NCI-H82 treated with DMSO at 0.1 percent for 48 hours (cell line): ENCODE measurements around the gene PLXNC1.

Source experiments
- DNase-seq: peaks from one replicate; lab custom pipeline; 2025; ENCODE audit not compliant: unreplicated experiment; lab: John Stamatoyannopoulos, UW

The PLXNC1 gene

DNA sequence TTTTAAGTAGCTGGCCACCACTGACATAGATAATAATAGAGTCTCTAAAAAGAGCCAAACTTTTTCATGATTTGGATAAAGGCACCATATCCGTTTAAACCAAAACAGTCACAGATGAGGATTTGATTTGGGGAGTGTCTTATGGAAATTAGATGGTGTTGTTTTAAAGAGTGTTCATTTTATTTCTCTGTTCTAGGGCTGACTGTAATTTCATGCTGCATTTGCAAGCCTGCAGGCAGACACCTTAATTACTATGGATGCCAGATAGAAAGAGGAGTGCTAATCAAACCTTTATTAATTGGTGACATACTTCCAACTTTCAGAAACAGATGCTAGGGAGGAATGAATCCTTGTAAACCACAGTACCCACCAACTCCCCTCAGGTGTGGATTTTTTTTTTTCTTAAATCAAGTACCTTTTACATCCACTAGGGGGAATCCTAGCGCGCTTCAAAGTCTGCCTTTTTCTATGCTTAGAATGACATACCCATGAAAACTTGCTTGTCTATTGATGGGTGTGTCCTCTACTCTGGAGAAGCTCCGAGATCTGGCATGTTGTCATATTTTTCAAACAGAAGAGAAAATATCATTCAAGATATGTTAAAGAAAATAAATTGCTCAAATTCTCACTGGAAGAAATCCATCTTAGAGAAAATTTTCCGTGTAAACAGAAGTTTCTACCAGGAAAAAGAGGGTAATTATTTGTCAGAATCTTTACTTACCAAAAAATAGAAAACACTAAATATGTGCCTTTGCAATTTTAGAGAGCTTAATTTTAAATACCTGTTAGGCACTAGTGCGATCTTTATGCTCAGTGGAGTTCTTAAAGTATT, 14.2 kb upstream of the PLXNC1 start:
- DNase-seq: peak; percentile 15

DNA sequence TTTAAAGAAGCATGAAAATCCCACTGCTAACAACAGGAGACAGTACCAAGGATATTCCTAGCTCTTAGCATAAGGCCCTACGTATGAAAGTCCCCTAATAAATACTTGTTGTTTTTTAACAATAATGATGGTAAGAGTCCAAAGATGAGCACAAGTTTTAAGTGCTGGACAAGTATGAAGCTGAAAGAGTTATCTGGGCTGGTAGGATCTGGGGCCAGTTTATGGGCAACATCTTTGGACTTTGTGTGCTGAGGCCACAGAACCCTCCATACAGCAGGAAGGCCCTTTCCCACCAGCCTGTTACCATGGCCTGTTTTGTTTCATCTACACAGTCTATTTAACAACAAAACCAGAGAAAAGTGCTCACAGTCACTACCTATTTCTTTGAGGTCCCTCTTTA, 12.5 kb upstream of the PLXNC1 start:
- DNase-seq: no peak

DNA sequence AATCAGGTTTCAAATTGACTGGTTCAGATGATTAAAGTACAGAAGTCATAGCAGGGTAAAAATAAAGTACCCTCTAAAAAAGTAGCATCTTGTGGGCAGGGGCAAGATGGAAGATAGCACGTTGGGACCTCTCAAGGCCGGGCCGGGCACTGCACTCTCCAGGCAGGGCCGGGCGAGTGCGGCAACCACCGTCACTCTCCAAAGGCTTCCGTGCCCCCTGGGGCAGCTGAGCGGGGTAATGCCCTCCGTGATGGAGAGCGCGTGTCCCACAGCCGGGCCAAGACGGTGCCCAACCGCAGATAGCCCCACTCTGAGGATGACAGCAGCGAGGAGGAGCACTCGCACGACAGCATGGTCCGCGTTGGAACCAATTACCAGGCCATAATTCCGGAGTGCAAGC, 8.6 kb upstream of the PLXNC1 start:
- no peak for DNase-seq

DNA sequence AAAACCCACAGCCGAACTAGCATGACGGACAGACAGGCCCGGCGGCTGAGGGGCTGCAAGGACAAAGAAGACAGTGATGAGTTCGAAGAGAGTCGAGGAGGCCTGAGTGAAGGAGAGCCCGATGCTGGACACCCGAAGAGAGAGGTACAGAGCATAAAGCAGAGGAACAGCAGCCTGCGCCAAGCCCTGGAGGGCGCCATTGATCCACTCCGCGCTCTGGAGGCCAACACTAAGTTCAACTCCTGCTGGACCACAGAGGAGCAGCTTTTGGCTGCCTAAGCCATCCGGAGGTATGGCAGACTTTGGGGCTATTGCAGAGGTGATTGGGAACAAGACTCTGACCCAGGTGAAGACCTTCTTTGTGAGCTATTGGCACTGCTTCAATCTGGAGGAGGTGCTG, 7.8 kb upstream of the PLXNC1 start:
- no peak for DNase-seq

DNA sequence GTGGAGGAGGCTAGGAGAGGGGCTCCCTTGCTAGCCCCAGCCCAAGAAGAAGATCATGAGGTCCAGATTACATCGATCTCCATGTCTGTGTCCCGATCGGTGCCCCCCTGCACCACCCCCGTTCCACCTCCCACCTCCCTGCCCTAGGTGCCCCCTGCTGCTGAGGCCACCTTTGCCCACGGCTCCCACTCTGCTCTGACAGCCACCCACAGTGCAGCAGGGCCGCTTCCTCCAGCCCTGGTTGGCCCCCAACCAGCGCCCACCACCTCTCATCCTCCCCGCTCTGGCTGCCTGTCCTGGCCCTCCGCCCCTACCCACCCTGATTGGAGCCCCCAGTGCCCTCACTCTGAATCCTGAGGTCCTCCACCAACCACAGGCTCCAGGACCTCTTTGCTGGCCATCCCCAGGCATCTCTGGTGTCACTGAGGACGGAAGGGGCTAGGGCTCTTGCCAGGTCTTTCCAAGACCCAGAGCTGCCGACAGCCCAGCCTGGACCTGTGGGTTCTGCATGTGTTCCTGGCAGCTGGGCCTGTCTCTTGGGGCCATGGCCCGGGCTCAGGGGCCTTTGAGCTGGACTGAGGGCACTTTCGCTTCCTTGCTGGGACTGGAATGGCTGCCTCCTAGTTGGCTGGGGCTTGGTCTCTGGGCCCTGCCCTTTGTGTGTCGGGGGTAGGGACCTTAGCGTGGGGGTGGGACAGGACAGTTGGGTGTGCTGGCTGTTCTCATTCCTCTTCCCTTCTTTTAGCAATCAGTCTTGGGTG, 7.2 kb upstream of the PLXNC1 start:
- no peak for DNase-seq

DNA sequence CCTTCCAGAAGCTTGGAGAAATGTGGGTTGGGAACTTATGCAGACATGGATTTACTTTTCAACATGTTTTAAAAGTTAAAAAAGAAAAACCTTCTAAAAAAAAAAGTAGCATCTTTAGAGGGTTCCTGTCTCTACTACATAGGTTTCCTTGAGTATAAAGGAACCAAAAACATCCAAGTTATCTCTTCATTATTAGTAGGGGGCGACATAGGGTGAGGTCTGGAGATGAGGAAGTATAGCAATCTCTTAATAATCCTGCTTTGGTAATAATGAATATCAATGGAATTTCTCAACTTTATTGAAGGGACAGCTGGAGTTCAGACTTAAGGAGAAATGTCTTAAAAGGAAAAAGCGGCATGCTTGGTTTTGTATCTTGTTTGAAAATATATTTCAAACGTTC, 6.5 kb upstream of the PLXNC1 start:
- DNase-seq: no peak

DNA sequence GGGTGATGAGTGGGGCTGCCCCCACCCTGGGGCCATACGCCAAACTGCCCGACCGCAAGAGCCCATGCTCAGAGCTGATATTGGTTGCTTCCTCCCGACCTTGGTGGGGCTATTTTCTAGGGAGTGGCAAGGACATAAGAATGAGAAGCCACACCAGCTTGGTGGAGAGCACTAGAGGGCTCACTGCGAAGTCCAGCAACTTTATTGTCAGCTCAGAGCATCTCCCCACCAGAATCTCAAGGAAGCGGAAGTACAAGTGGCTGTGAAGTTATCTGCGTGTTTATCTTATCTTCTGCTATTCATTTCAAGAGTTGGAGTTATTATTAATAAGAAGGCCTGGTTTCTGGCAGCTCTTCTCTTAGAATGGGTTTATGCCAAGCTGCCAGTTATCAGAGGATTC, 4.9 kb upstream of the PLXNC1 start:
- DNase-seq: no peak

DNA sequence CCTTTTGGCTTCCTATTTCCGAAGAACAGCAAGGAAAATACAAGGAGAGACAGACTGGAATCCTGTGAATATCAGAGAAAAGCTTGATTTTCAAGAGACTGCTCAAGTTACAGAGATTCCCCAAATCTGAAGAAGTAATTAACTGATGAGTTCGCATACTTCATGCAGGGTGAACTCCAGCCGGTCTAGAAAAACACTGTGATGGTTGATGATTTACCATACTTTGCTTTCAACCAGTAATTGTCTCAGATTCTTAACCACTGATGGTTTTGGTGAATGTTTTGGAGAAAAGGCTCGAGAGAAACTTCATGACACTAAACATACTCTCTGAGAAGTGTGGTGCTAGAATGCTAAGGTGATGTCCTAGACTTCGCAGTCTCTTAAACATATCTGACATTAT, 4.4 kb upstream of the PLXNC1 start:
- DNase-seq: no peak

DNA sequence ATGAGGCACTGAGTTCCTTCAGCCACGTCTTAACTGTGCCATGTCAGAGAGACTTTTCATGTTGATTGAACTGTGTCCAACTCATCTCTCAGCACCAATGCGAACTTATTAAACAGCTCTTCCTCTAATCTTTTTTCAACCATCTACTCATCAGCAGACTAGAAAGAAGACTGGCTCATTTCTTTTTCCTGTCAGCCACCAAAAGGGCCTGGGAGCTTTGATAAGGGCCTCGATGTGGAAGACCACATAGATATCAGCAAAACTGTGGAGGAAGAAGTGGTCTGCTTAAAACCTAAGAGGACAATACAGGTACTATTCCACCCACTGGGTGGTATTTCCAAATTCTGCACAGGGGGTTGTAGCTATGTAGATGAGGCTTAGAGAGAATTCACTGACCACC, 3.6 kb upstream of the PLXNC1 start:
- no peak for DNase-seq

DNA sequence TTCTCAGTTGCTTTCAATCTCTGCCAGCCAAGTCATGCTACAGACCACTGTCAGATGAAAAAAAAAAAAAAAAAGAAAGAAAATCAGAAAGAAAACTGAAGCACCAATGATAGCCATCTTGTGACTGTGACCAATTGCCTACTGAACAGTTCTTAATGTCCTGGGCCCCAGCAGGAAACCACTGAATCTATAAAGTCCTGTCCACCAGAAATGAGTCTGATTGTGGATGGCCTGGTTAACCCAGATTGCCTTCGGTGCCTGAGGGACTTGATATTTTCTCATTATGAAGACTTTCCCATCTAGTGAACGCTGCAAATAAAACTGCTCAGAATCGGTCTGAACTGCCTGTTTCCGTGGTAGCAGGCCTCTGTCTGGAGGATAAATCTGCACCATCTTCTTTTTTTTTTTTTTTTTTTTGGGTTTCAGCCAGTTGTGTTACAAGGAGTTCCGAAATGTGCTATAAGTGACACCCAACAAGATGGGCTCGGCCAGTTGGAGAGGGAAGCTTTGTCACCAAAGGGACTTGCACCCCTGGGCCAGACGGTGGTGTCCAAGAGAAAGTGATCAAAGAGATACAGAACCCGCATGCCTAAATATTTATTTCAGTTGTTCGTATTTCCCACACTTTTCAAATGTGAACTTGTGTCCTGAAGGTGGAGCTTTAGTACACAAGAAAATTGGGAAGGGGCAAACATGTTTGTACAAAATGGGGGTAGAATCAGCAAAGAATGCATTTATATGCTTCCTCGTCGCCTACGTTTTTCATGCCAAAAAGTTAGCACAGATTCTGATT, 3.0 kb upstream of the PLXNC1 start:
- DNase-seq: no peak

DNA sequence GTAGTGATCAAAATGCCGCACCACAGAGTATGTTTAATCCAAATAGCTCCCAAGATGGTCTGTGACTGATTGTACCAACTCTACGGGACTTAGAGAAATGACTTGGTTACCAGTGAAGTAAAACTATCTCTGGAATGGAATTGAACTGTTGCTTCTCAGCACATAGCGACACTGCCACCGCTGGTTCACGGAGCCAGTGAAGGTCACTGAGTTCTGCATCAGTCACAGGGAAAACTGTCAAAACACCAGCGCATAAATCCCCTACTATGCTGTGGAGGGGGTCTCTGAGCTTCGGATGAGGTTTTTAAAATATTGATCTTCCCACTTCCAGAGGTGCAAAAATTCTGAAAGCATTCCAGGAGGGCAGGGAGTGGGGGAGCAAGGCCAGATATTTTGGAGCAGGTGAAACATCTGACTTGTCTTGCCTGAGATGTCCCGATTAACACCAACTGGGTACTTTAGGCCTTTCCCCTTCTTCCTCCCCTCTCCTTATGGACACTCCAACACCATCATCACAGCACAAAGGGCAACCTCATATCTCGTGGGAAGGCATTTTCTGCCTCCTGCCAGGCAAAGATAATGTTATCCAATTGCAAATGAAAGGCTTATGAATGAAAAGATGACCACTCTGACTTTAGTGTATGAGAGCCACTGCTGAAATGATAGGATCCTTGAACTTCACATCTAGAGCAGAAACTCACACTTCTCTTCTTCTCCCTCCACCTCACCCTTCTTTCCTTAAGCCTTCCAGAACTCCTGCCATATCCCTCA, 2.0 kb upstream of the PLXNC1 start:
- no peak for DNase-seq

DNA sequence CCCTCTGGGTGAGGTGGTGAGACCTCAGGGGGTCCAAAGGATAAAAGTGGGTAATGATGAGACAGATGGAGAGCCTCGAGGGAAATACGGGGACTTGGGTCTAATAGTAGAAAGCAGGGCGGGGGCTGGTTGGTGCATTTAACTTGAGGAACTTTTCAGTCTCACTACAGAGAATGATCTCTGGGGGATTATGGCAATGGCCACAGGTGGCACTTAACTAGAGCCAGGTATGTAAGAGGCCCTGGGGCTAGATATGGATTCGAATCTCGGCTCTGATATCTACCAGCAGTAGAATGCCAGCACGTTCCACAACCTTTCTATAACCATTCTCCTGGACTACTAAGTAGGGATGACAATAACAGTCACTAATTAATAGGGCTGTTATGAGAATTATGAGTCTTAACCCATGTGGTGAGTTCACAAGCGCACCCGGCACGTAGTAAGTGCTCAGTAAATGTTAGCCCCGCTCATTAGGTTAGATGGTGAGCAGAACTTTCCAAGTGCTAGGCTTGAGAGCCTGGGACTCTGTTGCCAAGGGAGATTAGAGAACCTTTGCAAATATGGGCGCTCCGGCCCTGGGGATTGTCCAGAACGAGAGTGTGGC, 888 bp upstream of the PLXNC1 start:
- DNase-seq: no peak

DNA sequence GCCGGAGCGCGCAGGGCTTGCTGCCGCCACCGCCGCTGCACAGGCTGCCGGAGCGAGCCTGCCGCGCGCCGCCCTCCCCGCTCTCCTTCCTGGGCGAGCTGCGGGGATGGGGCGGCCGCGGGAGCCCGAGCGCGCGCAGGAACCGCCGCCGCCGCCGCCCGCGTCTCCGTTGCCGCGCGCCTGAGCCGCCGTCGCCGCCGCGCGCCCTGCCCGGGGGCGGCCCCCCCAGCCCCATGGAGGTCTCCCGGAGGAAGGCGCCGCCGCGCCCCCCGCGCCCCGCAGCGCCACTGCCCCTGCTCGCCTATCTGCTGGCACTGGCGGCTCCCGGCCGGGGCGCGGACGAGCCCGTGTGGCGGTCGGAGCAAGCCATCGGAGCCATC, 352 bp downstream of the PLXNC1 start:
- DNase-seq: no peak

DNA sequence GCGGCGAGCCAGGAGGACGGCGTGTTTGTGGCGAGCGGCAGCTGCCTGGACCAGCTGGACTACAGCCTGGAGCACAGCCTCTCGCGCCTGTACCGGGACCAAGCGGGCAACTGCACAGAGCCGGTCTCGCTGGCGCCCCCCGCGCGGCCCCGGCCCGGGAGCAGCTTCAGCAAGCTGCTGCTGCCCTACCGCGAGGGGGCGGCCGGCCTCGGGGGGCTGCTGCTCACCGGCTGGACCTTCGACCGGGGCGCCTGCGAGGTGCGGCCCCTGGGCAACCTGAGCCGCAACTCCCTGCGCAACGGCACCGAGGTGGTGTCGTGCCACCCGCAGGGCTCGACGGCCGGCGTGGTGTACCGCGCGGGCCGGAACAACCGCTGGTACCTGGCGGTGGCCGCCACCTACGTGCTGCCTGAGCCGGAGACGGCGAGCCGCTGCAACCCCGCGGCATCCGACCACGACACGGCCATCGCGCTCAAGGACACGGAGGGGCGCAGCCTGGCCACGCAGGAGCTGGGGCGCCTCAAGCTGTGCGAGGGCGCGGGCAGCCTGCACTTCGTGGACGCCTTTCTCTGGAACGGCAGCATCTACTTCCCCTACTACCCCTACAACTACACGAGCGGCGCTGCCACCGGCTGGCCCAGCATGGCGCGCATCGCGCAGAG, 873 bp downstream of the PLXNC1 start:
- no peak for DNase-seq

DNA sequence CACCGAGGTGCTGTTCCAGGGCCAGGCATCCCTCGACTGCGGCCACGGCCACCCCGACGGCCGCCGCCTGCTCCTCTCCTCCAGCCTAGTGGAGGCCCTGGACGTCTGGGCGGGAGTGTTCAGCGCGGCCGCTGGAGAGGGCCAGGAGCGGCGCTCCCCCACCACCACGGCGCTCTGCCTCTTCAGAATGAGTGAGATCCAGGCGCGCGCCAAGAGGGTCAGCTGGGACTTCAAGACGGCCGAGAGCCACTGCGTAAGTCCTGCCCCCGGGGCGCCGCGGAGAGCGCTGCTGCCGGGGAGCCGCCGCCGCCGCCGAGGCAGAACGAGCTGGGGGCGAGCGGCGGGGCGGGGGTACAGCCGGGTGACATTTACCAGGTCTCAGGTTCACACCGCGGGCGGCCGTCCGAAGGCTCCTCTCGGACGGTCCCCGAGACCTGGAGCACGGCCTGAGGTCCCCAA, 1.4 kb downstream of the PLXNC1 start:
- no peak for DNase-seq

DNA sequence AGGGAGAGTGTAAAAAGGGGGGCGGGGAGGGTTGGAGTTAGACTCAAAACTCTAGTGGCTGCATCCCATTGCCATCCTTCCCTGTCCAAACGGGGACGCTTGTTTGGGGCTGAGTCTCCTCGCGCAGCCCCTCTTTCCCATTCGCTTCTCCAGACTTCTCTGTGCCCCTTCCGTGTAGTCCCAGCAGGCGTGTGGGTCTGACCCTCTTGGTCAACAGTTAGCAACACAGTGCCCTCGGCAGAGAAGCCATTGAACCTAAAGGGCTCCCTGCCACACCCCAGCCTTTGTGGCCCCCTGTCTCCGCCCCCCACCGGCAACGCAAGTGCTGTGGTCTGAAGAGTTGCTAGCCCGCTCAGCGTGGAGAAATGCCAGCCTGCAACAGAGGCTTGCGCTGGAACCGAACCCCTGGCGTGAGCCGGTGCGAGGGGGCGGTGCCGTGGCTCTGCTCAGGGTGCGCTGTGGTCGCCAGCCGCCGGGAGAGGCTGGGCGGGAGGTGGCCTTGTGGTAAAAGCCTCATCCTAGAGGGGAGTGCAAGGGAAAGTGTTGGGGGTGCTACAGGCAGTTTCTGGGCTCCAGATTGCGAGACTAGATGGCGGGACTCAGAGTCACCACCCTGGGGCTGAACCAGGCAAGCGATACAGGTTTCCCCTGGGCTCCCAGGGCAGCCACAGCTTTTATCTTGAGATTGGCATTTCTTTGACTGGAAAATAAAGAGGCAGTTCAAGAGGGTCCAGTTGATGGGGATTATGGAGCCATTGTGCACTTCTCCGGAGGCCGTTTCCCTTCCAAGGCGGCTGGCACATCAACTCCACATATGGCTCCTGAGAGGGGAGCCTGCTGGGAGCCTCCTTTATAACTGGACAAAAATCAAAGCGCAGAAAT, 2.1 kb downstream of the PLXNC1 start:
- no peak for DNase-seq

DNA sequence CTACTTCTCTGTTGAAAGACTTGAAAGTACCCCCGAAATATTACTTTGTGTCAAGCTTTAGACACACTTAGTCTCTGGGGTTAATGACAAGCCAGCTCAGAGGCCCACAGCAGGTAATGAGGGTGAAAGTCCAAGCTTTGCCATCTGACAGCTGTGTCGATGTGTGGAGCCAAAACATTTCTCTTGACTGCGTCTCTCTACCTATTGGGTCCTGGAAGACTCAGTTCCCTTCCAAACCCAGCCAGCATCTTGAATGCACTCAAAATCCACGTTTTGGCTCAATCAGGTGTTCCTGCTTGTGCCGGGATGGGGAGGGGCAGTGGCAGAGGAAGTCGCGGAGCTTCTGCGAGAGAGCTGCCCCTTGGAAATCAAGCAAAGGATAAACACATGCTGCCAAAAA, 3.2 kb downstream of the PLXNC1 start:
- DNase-seq: no peak

DNA sequence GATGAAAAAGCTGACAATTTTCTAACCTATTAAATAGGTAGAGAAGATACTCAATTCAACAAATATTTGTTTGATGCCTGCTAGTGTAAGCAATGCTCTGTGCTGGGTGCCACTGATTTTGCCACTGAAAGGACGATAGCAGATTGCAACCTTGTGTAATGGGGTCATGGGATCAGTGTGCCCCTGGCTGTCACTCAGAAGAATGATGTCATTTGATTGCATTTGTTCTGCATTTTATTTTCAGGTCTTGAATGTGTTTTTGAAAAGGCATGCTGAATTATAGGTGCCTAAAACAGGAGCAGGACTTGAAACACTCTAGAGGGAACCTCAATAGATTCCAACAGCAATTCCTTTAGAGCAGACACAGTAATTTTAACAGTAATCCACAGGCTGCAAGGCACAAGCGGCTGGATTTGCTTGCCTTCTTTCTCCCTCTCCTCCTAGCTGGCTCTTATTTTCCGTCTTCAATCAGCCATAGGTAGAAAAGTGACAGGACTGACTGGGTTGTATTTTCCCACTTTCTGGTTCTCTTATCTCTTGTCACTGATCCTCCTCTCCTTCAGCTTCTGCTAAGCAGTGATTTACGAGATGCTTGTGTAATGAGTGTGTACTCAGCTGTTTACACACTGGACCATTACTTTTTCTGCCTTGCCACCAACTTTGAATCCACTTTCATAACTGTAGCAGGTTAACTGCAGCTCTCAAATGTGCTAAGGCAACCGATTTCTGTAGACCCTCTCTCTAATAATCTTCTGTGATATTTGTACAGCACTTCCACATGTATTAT, 4.1 kb downstream of the PLXNC1 start:
- no peak for DNase-seq
